ENCODE results near the gene MYO16.

The MYO16 gene

GRCh38 chr13:108962654-108963053 is 333.2 kb downstream of the MYO16 start:
- Histone ChIP-seq H2AFZ (ENCODE audit: low read length) (no peak overlapping the region), H3K27me3 (ENCODE audit: insufficient read depth, low read length, poor library complexity, severe bottlenecking) (no peaks in the 10 kb centered on the region), H3K9me2 (replicated peaks; ENCODE audit: low read depth, low read length) (no peaks in the 10 kb centered on the region), H3F3A (ENCODE audit: low read depth) (no peaks in the 10 kb centered on the region), H4K20me1 (ENCODE audit: insufficient read depth, low read length, poor library complexity, severe bottlenecking) (no peaks in the 10 kb centered on the region), H3K9me3 (ENCODE audit: insufficient read depth, low read depth, low read length) (no peaks in the 10 kb centered on the region), H3K4me1 (ENCODE audit: insufficient read depth, low read length, poor library complexity, severe bottlenecking) (no peaks in the 10 kb centered on the region), H3K9ac (ENCODE audit: low read depth, low read length, poor library complexity, severe bottlenecking) (no peak overlapping the region), H3K4me3 (ENCODE audit: low read length, poor library complexity, severe bottlenecking) (no peak overlapping the region), H3K4me2 (ENCODE audit: low read depth, low read length, poor library complexity, severe bottlenecking) (no peak overlapping the region), H3K36me3 (ENCODE audit: insufficient read depth, low read length) (no peaks in the 10 kb centered on the region), H3K79me2 (ENCODE audit: insufficient read depth, low read length) (no peaks in the 10 kb centered on the region)
- TF ChIP-seq CTCF (conservative IDR thresholded peaks at IDR 0.05; ENCODE audit: low read length) (no peak), EZH2phosphoT487 (IDR thresholded peaks at IDR 0.05; ENCODE audit: borderline replicate concordance) (no peak)

GRCh38 chr13:108963276-108963810 is 333.9 kb downstream of the MYO16 start:
- H3K4me2 ChIP-seq (ENCODE audit: low read depth, low read length, poor library complexity, severe bottlenecking), result no peak overlapping the region
- no peak for TF ChIP-seq CTCF (conservative IDR thresholded peaks at IDR 0.05; ENCODE audit: low read length)
- no peak for TF ChIP-seq EZH2phosphoT487 (IDR thresholded peaks at IDR 0.05; ENCODE audit: borderline replicate concordance)

GRCh38 chr13:108963846-108964600 is 334.6 kb downstream of the MYO16 start:
- no peaks in the 10 kb centered on the region for H3K4me1 ChIP-seq (ENCODE audit: insufficient read depth, low read length, poor library complexity, severe bottlenecking)
- no peaks in the 10 kb centered on the region for H3K9me2 ChIP-seq (replicated peaks; ENCODE audit: low read depth, low read length)
- H3F3A ChIP-seq (ENCODE audit: low read depth), result no peaks in the 10 kb centered on the region
- no peaks in the 10 kb centered on the region for H4K20me1 ChIP-seq (ENCODE audit: insufficient read depth, low read length, poor library complexity, severe bottlenecking)
- no peak overlapping the region for H3K4me3 ChIP-seq (ENCODE audit: low read length, poor library complexity, severe bottlenecking)
- H3K9ac ChIP-seq (ENCODE audit: low read depth, low read length, poor library complexity, severe bottlenecking), result no peak overlapping the region
- H2AFZ ChIP-seq (ENCODE audit: low read length), result no peak overlapping the region
- no peaks in the 10 kb centered on the region for H3K79me2 ChIP-seq (ENCODE audit: insufficient read depth, low read length)
- no peaks in the 10 kb centered on the region for H3K27me3 ChIP-seq (ENCODE audit: insufficient read depth, low read length, poor library complexity, severe bottlenecking)
- TF ChIP-seq EZH2phosphoT487 (IDR thresholded peaks at IDR 0.05; ENCODE audit: borderline replicate concordance) (no peak), CTCF (conservative IDR thresholded peaks at IDR 0.05; ENCODE audit: low read length) (no peak)
- H3K4me2 ChIP-seq (ENCODE audit: low read depth, low read length, poor library complexity, severe bottlenecking), result no peak overlapping the region
- H3K9me3 ChIP-seq (ENCODE audit: insufficient read depth, low read depth, low read length), result no peaks in the 10 kb centered on the region
- no peaks in the 10 kb centered on the region for H3K36me3 ChIP-seq (ENCODE audit: insufficient read depth, low read length)

More at GRCh38 chr13:108963276-108963810, 333.9 kb downstream of the MYO16 start:
- no peak overlapping the region for H3K4me3 ChIP-seq (ENCODE audit: low read length, poor library complexity, severe bottlenecking)
- H3K79me2 ChIP-seq (ENCODE audit: insufficient read depth, low read length), result no peaks in the 10 kb centered on the region
- no peaks in the 10 kb centered on the region for H3K36me3 ChIP-seq (ENCODE audit: insufficient read depth, low read length)
- H3K4me1 ChIP-seq (ENCODE audit: insufficient read depth, low read length, poor library complexity, severe bottlenecking), result no peaks in the 10 kb centered on the region
- no peak overlapping the region for H2AFZ ChIP-seq (ENCODE audit: low read length)
- no peaks in the 10 kb centered on the region for H3F3A ChIP-seq (ENCODE audit: low read depth)
- H3K27me3 ChIP-seq (ENCODE audit: insufficient read depth, low read length, poor library complexity, severe bottlenecking), result no peaks in the 10 kb centered on the region
- no peak overlapping the region for H3K9ac ChIP-seq (ENCODE audit: low read depth, low read length, poor library complexity, severe bottlenecking)
- no peaks in the 10 kb centered on the region for H4K20me1 ChIP-seq (ENCODE audit: insufficient read depth, low read length, poor library complexity, severe bottlenecking)
- no peaks in the 10 kb centered on the region for H3K9me2 ChIP-seq (replicated peaks; ENCODE audit: low read depth, low read length)
- no peaks in the 10 kb centered on the region for H3K9me3 ChIP-seq (ENCODE audit: insufficient read depth, low read depth, low read length)
